Astrocyte (in vitro differentiated cells and primary cell): Measurements from ENCODE around the gene UGT2B17.
"Not testable (repeated sequence)": the region's sequence is repeated elsewhere in the genome, so short reads cannot be mapped to it uniquely, and the experiment has no call there.

Experiments used
- CTCF ChIP-seq: IDR thresholded peaks from 2 replicates; pipeline ENCODE4 v1.5.1; 2011; ENCODE audit warnings: low read depth, mild to moderate bottlenecking, inconsistent platforms, low read length, moderate library complexity; ENCODE audit not compliant: insufficient read depth
- EZH2 ChIP-seq: IDR thresholded peaks from 2 replicates; pipeline ENCODE4 v1.6.1; 2012; ENCODE audit warnings: mild to moderate bottlenecking, low read length, inconsistent platforms; ENCODE audit not compliant: insufficient read depth

GRCh38 chr4:68569036-68569435 is 7.1 kb downstream of the UGT2B17 start:
- not testable (repeated sequence) for TF ChIP-seq CTCF, EZH2
